GM19467 (cell line): Measurements from ENCODE around the gene PSMA2.

ENCODE experiments used
- ATAC-seq: cut with Tn5 transposase; IDR thresholded peaks from one replicate; pipeline ENCODE4 v1.9.1; 2021; ENCODE audit warnings: mild to moderate bottlenecking, moderate library complexity; ENCODE audit not compliant: unreplicated experiment

The PSMA2 gene

GRCh38 chr7:42931834-42932651, at the start of gene PSMA2, which contains the start of gene MRPL32:
PSMA2 (minus strand) TSS chr7:42932174; CDS start chr7:42932158, 16 bp downstream.
MRPL32 (plus strand) TSS chr7:42932376; CDS start chr7:42932387, 11 bp downstream.
- ATAC-seq, result peak; percentile 99

- ATAC-seq, result no peak
Observed at GRCh38 chr7:42981601-42982000, 49.6 kb upstream of the PSMA2 start.

DNA sequence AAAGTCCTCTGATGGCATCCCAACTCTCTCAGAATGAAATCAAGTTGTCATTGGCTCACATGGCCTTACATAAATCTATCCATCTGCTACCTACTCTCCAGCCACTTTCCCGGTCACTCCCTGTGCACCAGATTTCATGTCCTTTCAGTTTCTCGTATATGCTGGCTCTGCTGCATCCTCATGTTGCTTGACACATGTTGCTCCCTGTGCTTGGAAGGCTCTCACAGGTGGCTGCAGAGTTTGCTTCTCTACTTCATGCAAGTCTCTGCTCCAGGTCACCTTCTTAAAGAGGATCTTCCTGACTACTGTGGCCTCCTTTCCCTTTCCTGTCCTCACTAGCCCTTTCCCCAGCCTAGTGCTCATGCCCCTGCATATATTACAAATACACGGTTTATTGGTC, 48.5 kb upstream of the PSMA2 start:
- no peak for ATAC-seq

- no peak for ATAC-seq
Observed at GRCh38 chr7:42980084-42980483, 48.1 kb upstream of the PSMA2 start.

- no peak for ATAC-seq
Observed at GRCh38 chr7:42978496-42978895, 46.5 kb upstream of the PSMA2 start.

DNA sequence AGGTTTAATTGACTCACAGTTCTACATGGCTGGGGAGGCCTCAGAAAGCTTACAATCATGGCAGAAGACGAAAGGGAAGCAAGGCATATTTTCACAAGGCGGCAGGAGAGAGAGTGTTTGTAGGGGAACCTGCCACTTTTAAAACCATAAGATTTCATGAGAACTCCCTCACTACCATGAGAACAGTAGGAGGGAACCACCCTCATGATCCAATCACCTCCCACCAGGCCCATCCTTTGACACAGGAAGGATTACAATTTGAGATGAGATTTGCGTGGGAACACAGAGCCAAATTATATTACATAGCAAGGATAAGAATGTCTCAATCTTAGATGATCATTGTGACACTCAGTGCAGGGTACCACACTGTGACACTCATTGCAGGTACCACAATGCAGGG, 44.4 kb upstream of the PSMA2 start:
- no peak for ATAC-seq

DNA sequence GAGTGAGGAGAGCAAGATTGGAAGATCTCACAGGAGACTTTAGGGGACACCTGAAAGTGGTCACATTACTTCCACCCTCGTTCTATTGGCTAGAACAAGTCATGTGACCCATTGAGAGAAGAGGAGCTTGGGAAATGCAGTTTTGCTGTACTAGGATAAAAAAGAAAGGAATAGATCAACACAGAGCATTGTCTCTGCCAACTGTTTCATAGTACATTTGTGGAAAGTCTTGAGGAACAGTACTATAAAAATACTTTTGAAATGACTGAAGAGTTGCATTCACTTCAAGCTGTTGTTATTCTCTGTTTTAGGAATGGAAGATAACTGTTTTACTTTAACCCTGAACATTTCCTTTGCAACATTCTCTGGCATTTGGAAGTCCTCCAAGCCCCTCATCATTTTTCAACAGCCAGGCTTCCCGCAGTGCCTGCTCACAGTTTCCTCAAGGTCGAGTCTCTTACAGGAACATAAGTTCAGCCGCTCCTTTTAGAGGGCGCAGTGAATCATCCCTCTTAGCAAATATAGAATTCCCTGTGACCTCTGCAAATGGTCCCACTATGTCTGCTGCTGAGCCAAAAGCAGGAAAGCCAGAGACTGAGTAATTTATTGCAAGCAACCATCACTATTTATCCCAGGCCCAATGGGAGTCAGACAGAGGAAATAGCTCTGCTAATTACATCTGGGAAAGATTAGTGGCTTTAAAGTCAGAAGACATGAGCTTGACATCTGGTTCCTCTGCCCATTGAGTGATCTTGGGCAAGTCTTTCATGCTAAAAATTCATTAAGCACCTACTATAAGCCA, 40.9 kb upstream of the PSMA2 start:
- no peak for ATAC-seq

GRCh38 chr7:42967391-42967790, 35.4 kb upstream of the PSMA2 start:
- no peak for ATAC-seq

- no peak for ATAC-seq
Observed at GRCh38 chr7:42964849-42965805, 33.2 kb upstream of the PSMA2 start.

- ATAC-seq, result no peak
Observed at GRCh38 chr7:42964293-42964692, 32.3 kb upstream of the PSMA2 start.

GRCh38 chr7:42961170-42961569, 29.2 kb upstream of the PSMA2 start:
- ATAC-seq, result no peak

GRCh38 chr7:42960762-42961161, 28.8 kb upstream of the PSMA2 start:
- no peak for ATAC-seq

GRCh38 chr7:42959549-42959948, 27.6 kb upstream of the PSMA2 start:
- ATAC-seq, result no peak

GRCh38 chr7:42956062-42956461, 24.1 kb upstream of the PSMA2 start:
- no peak for ATAC-seq

- no peak for ATAC-seq
Observed at GRCh38 chr7:42953994-42954393, 22.0 kb upstream of the PSMA2 start.

GRCh38 chr7:42952328-42952727, 20.4 kb upstream of the PSMA2 start:
- no peak for ATAC-seq

GRCh38 chr7:42950417-42950816, 18.4 kb upstream of the PSMA2 start:
- no peak for ATAC-seq

- ATAC-seq, result no peak
Observed at GRCh38 chr7:42947521-42947920, 15.5 kb upstream of the PSMA2 start.

GRCh38 chr7:42946627-42946950, 14.6 kb upstream of the PSMA2 start:
- ATAC-seq, result no peak

DNA sequence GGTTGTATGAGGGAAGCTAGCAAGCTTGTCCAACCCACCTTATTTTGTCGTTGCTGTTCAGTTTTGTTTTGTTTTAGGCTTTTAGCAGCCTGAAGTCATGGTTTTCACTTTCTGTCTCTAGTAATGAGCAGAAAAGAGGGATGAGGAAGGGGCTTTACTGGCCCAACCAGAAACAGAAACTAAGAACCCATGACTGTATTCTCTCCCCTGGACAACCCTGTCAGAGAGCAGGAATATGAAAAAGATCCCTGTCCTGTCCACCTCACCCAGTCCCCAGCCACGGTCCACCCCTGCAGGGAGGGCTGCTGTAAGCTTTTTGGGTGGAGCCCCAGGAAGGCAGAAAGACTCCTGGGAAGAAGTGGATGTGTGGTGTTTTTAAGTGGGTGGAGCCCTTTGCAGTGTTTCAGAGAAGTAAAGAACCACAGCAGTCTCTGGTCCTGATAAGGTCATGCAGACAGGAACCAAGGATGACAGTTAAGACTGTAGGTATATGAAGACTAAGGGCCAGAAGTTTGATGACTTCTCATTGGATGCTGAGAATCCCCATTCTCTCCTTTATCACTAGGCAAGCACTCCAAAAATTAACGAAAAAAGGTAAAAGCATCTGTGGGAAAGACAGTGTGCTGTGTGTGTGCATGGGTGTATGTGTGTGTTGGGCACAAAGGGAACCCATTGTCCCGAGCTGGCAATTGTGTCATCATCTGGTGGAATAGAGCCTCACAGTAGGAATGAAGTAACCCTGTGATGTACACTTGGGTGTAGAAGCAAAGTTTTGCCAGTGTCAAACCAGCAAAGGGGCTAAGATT, 14.1 kb upstream of the PSMA2 start:
- ATAC-seq, result peak; percentile 50
